ENCODE results near the gene ACKR2. TPM values are rescaled to one million over a fixed set of nuclear protein-coding genes. Genes with fewer than 3 reads are reported as not detected.

The ACKR2 gene
- total and polyA plus RNA-seq, 2 of the 13 experiments (the other 11 are each of a cell fraction or from before 2014, with no cell fraction given), result 1.1 to 1.9 TPM

- 0 out of 2 replicates have a peak, but pooled peaks have one; percentile 25 for TF ChIP-seq ZNF414 (CRISPR knock-in tag; IDR thresholded peaks at IDR 0.05)
Measured at GRCh38 chr3:42780892-42781700, 28.1 kb upstream of the ACKR2 start (continued).

DNA sequence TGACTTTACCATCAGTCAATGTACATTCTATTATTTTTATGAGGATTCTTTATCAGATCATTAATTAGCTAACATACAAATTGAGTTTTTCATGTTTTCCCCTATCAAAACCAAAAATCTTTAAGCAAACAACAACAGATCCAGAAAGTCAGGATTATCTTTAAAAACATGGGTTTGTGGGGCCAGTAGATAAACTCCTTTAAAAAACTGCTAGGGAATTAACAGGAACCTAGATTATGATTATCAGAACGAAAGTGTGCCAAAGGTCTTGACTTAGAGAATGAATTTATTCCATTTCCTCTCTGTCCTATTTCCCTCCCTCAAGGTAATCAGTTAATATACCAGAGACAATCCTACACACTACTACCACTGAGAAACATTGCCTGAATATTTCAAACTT, 23.0 kb upstream of the ACKR2 start:
- Histone ChIP-seq H3K79me2 (ENCODE audit: insufficient read depth, low read length) (peaks cover 26% of the 10 kb centered on the region), H3K27ac (ENCODE audit: extremely low read length, insufficient read depth, low read length) (no peak overlapping the region), H3K9me3 (ENCODE audit: low read length) (no peaks in the 10 kb centered on the region), H3K4me2 (ENCODE audit: low read depth, low read length) (no peak overlapping the region), H2AFZ (ENCODE audit: low read length) (no peak overlapping the region), H3K27me3 (ENCODE audit: control insufficient read depth in 1 of 2, insufficient read depth in 2 of 2, low read length in 2 of 2) (no peaks in the 10 kb centered on the region), H3K4me3 (replicated peaks in 1 of 3; ENCODE audit: insufficient read depth in 1 of 3, low read depth in 2 of 3, low read length in 3 of 3) (no peak overlapping the region), H3K4me1 (ENCODE audit: insufficient read depth, low read length) (peaks cover 11% of the 10 kb centered on the region), H4K20me1 (ENCODE audit: insufficient read depth, low read length) (no peaks in the 10 kb centered on the region; the same call in 1 of the 2 replicates), H3K36me3 (replicated peaks in 1 of 2; ENCODE audit: control insufficient read depth in 1 of 2, insufficient read depth in 2 of 2, low read length in 2 of 2) (peaks cover 6 to 36% of the 10 kb centered on the region in 2 experiments; a peak in 4 of 5 replicates), H3K9ac (ENCODE audit: insufficient read depth, low read depth, low read length) (no peak overlapping the region)
- ChIA-PET POLR2A (interaction anchor here (1.6 kb wide), 1 partner anchor 19 kb away, joined by 3 read pairs; no protein-coding TSS in a partner anchor), CTCF (ENCODE audit: low intra/inter-chr PET ratio, low total read pairs) (no interaction called here)
- no peak for TF ChIP-seq RNF2 (conservative IDR thresholded peaks at IDR 0.05; ENCODE audit: low read depth)
- TF ChIP-seq, protein P1, sequence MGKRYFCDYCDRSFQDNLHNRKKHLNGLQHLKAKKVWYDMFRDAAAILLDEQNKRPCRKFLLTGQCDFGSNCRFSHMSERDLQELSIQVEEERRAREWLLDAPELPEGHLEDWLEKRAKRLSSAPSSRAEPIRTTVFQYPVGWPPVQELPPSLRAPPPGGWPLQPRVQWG (CRISPR knock-in tag; IDR thresholded peaks at IDR 0.05; ENCODE audit: borderline replicate concordance, low read depth), result no peak
- TF ChIP-seq TFDP1 (CRISPR knock-in tag; IDR thresholded peaks at IDR 0.05; ENCODE audit: borderline replicate concordance), result no peak
- no peak for TF ChIP-seq ZNF572 (CRISPR knock-in tag; IDR thresholded peaks at IDR 0.05)
- TF ChIP-seq PAWR (CRISPR knock-in tag; IDR thresholded peaks at IDR 0.05; ENCODE audit: borderline replicate concordance), result no peak
- no peak for TF ChIP-seq HNRNPUL1 (IDR thresholded peaks at IDR 0.05; ENCODE audit: low read depth, low read length)
- no peak for TF ChIP-seq ZNF850 (CRISPR knock-in tag; conservative IDR thresholded peaks at IDR 0.05)
- no peak for TF ChIP-seq MLX (CRISPR knock-in tag; IDR thresholded peaks at IDR 0.05)
- TF ChIP-seq ZNF350 (CRISPR knock-in tag; IDR thresholded peaks at IDR 0.05; ENCODE audit: borderline replicate concordance, low read depth), result no peak
- intact Hi-C loops (cut with micrococcal nuclease; ENCODE audit: unreplicated experiment), result no loop called here
- in situ Hi-C loops (cut with HindIII; ENCODE audit: extremely low pct_ligation_motif_present, low pct_unique_long_range_greater_than_20kb), result no loop called here
- DNase-seq (ENCODE audit: low spot score) (no peak), FAIRE-seq (no peak), ATAC-seq (no peak)
- BruUV-seq (replicated peaks), result no TSS peak
- 100% methylated on average over 1 of the region's 1 CpG for WGBS (ENCODE audit: low lambda C conversion rate)
